Urinary bladder (tissue), 4 donors: ENCODE results near the gene VAMP5. TPM values are rescaled to one million over a fixed set of nuclear protein-coding genes. Genes with fewer than 3 reads are reported as not detected.
"Not testable (repeated sequence)": the region's sequence is repeated elsewhere in the genome, so short reads cannot be mapped to it uniquely, and the experiment has no call there.

Experiments used
- DNase-seq: peaks from one replicate; pipeline ENCODE4 v3.0.0-alpha.2; 2015; ENCODE audit errors: extremely low spot score
- H3K27ac ChIP-seq: one replicate; pipeline ENCODE4 v1.5.1; 2013; ENCODE audit warnings: low read depth, mild to moderate bottlenecking, moderate library complexity
- H3K36me3 ChIP-seq: one replicate; pipeline ENCODE4 v1.6.1; 2013; ENCODE audit warnings: mild to moderate bottlenecking, moderate library complexity; ENCODE audit not compliant: insufficient read depth
- H3K4me1 ChIP-seq: one replicate; pipeline ENCODE4 v1.6.1; 2013; ENCODE audit warnings: mild to moderate bottlenecking, moderate library complexity; ENCODE audit not compliant: insufficient read depth
- H3K4me3 ChIP-seq: one replicate; pipeline ENCODE4 v1.5.1; 2013; ENCODE audit warnings: low read depth, low read length
- WGBS: extraction: QIAGEN DNeasy Blood & Tissue Kit; methylation state at CpG from one replicate; pipeline ENCODE4 v1.1.7; 2013; 5-methylcytosine and 5-hydroxymethylcytosine counted together
- polyA plus RNA-seq: library from polyadenylated mRNA; stranded (reverse); fragments of 200-250 nt; gene quantifications from one replicate; pipeline ENCODE4 v1.2.3, GENCODE V29; 2013
- total RNA-seq: library from RNA; depleted of rRNA; stranded (reverse); fragments of >200 nt; gene quantifications from one replicate; pipeline ENCODE4 v1.2.3, GENCODE V29; 2014
- donor health status: healthy with polysubstance abuse.
- donor health status: healthy.

Gene VAMP5
- total and polyA plus RNA-seq, 2 donors: 8.0 to 157 TPM

GRCh38 chr2:85582492-85582891, 1.7 kb upstream of the VAMP5 start:
- H3K4me1 ChIP-seq: peaks cover 2% of the 10 kb centered on the region
- no peak overlapping the region for H3K4me3 ChIP-seq
- DNase-seq: no peak
- no peaks in the 10 kb centered on the region for H3K36me3 ChIP-seq
- no peak overlapping the region for H3K27ac ChIP-seq
- 80% methylated on average over 1 of the region's 1 CpG for WGBS

DNA sequence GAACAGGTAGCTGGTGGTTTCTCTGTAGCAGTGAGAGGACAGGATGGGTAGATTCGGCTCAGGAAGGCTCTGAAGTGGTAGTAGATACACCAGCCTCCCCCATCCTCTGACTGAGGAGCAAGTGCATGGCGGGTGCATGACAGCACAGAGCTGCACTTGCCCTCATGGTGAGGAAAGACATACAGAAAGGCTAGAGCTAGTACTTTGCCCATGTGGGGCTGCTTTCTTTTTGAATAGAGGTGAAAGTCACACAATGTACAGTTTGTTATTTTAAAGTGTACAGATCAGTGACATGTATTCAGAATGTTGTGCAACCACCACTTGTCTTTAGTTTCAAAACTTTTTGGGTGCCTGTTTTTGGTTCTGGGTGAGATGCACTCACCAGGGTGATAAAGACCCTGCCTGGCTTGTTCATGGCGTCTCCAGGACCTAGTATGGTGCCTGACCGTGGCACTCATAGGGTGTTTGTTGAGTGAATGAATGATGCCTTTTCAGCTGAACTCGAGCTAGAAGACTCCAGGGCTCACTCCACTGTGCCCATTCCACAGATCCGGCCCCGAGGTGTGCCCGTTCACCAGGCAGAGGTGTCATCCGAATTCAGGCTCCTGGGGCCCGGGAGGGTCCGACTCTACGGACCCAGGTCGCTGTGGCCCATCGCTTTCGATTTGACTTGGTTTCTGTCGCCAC, 421 bp upstream of the VAMP5 start:
- Histone ChIP-seq H3K4me1 (peaks cover 2% of the 10 kb centered on the region), H3K27ac (peak overlapping the region; percentile 81), H3K36me3 (no peaks in the 10 kb centered on the region), H3K4me3 (peak overlapping the region; percentile 65)
- WGBS: 26% methylated on average over 16 of the region's 16 CpGs
- no peak for DNase-seq

DNA sequence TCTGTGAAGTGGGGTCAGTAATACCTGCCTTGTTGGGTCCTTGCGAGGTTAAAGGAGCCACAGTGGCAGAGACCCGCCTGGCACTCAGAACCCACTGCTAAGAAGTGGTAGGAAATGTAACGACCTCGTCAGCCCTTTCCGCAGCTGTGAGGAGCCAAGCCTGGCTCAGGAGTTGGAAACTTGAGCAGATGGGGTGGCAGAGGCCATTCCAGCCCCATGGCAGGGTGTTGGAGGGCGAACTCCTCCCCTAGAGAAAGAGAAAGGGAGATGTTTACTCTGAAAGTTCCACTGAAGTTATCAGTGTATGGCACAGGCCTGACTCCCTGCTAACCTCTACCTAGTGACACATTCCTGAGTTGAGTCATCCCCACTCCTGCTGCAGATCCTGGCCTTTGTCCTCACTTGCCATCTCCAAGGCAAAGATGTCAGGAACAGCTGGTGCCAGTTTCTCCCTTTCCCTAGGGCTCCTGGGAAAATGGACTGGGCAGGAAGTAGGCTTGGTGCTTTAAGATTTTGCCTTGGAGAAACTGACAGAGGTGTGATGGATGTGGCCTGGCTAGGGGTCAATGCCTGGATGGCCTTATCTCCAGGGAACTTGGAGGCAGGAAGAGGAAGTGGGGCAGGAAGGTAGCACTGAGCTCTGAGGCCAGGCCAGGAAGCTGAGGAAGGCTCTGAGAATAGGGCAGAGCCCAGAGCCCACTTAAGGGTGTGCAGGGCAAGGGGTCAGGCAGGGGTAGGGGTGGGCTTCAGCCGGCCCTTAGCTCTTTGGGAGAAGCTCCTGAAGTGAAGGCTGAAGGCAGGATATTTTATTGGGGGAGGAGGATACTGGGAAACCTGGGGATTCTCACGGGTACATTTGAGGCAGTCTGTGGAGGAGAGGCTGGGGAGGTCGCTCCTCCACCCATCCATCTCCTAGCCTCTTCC, 888 bp downstream of the VAMP5 start:
- WGBS: 32% methylated on average over 9 of the region's 9 CpGs
- Histone ChIP-seq H3K27ac (peak overlapping the region; percentile 81), H3K36me3 (no peaks in the 10 kb centered on the region), H3K4me3 (peak overlapping the region; percentile 65), H3K4me1 (peaks cover 5% of the 10 kb centered on the region)
- DNase-seq: no peak

DNA sequence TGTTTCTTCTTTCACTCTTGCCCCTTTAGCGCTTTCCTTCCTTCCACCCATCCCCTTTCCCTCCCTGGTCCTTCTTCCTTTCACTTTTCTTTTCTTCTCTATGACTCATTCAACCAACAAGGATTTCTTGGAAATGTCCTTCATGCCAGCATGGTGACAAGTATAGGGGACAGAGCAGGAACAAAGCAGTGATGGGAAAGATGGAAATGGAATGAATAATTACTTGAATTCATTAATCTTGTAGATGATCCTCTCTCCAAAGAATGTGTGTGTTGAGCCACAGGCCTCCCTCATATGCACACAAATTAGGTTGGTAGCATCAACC, 1.5 kb downstream of the VAMP5 start:
- WGBS: 71% methylated on average over 1 of the region's 1 CpG
- Histone ChIP-seq H3K36me3 (no peaks in the 10 kb centered on the region), H3K4me3 (no peak overlapping the region)

DNA sequence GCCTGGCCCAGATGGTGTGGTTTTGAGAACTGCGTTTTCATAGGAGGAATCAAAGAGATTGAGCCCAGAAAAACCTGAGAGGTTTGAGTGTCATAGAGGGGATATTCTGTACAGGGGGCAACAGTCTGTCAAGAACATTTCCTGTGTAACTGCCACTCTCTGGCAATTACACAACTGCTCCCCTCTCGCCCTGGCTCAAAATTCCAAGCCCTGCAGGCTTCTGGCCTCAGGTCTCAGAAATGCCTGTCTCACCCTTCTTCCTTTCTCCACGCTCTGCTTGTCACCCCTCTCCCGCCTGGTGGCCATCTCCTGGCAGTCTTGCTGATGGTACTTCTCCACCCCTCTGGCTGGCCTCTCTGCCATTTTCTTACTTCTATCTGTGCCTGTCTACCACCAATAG, 4.0 kb downstream of the VAMP5 start:
- no peak for DNase-seq
- H3K27ac ChIP-seq: no peak overlapping the region
- H3K36me3 ChIP-seq: no peaks in the 10 kb centered on the region
- 78% methylated on average over 4 of the region's 4 CpGs for WGBS
- H3K4me3 ChIP-seq: no peak overlapping the region
- peaks cover 5% of the 10 kb centered on the region for H3K4me1 ChIP-seq

More for the DNA sequence above, 1.5 kb downstream of the VAMP5 start:
- no peak for DNase-seq
- H3K27ac ChIP-seq: peak overlapping the region; percentile 64
- peaks cover 5% of the 10 kb centered on the region for H3K4me1 ChIP-seq

DNA sequence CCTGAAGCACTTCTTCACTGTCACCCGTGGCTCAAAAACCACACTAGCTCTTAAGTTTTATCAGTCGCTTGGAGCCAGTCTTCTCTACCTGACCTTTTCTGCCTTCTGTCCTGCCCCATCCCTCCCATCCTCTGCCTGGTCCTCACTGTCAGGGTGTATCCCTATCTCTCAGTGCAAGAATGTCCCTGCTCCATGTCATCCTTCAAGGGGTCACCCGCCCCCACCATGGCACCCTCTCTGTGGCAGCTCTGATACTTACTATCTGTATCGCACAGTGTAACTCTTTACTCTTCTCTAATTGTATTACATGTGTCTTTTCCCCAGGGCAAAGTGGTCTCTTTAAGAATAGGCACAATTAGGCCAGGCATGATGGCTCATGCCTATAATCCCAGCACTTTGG, 4.4 kb downstream of the VAMP5 start:
- Histone ChIP-seq H3K4me1 (peaks cover 5% of the 10 kb centered on the region), H3K27ac (no peak overlapping the region), H3K4me3 (no peak overlapping the region), H3K36me3 (no peaks in the 10 kb centered on the region)
- 84% methylated on average over 4 of the region's 4 CpGs for WGBS
- DNase-seq: no peak

DNA sequence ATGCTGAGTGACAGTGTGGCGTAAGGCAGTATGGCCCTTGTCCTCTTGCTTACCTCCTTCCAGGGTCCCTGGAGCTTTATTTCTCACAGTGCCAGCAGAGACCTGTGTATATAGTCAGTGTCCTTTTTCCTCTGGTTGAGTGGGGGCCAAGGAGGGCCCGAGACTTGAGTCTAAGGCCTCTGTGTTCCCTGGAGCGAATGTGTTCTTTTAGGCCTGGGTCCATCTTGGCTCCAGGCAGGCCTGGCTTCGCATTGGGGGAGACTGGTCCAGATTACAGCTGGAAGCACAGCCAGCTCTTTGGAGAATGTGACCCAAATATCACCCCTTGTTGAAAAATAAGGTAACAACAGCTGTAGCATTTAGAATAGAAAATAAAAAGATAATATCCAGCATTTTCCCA, 5.0 kb downstream of the VAMP5 start:
- DNase-seq: no peak
- no peak overlapping the region for H3K4me3 ChIP-seq
- H3K36me3 ChIP-seq: no peaks in the 10 kb centered on the region
- H3K27ac ChIP-seq: peak overlapping the region; percentile 38
- WGBS: 69% methylated on average over 4 of the region's 4 CpGs
- peaks cover 5% of the 10 kb centered on the region for H3K4me1 ChIP-seq

GRCh38 chr2:85589982-85590791, 6.0 kb downstream of the VAMP5 start:
- peaks cover 5% of the 10 kb centered on the region for H3K4me1 ChIP-seq
- H3K27ac ChIP-seq: peak overlapping the region; percentile 66
- 56% methylated on average over 7 of the region's 7 CpGs for WGBS
- no peak overlapping the region for H3K4me3 ChIP-seq
- no peak for DNase-seq
- H3K36me3 ChIP-seq: no peaks in the 10 kb centered on the region

DNA sequence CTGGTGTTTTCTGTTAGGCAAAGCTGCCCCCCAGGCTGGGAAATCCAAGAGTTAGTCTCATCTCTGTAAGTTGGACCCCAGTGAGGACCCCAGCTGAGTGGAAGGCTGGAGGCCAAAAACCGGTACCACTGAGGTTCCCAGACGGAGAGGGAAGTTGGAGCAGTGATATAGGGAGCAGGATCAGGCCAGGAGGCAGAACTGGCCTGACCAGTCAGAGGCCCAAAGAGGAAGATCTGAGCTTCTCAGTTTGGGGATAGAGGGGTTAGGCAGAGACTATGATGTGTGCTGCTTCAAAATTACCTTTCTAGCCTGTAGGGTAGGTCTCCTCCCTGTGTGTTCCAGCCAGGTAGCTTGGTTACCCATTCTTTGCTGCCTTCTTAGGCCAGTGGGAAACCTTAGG, 6.7 kb downstream of the VAMP5 start:
- H3K4me1 ChIP-seq: peaks cover 5% of the 10 kb centered on the region

GRCh38 chr2:85591563-85591962, 7.3 kb downstream of the VAMP5 start:
- H3K27ac ChIP-seq: peak overlapping the region; percentile 38
- H3K36me3 ChIP-seq: no peaks in the 10 kb centered on the region
- no peak overlapping the region for H3K4me3 ChIP-seq
- DNase-seq: no peak
- WGBS: 78% methylated on average over 12 of the region's 12 CpGs
- peaks cover 5% of the 10 kb centered on the region for H3K4me1 ChIP-seq

More for the DNA sequence above, 6.7 kb downstream of the VAMP5 start:
- no peak for DNase-seq
- WGBS: 83% methylated on average over 2 of the region's 2 CpGs
- Histone ChIP-seq H3K36me3 (no peaks in the 10 kb centered on the region), H3K4me3 (no peak overlapping the region), H3K27ac (peak overlapping the region; percentile 12)

- not testable (repeated sequence) for DNase-seq, H3K27ac ChIP-seq, H3K36me3 ChIP-seq, H3K4me3 ChIP-seq, H3K4me1 ChIP-seq
- 92% methylated on average over 9 of the region's 9 CpGs for WGBS
These were observed 8.1 kb downstream of the VAMP5 start for GRCh38 chr2:85592299-85592698.

DNA sequence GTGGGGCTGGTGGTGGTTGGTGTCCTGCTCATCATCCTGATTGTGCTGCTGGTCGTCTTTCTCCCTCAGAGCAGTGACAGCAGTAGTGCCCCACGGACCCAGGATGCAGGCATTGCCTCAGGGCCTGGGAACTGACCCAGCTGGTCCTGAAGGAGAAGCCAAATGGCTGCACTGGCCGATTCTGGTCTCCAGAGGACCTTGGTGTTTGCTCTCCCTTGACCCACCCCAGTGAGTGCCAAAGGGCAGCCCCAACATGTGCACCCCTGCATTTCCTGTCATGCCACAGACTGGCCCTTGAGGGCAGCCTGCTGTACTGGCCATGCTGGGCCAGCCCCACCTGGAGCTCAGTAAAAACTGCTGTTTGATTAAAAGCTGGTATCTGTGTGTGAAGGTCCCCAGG, 8.8 kb downstream of the VAMP5 start:
- H3K4me3 ChIP-seq: no peak overlapping the region
- WGBS: 67% methylated on average over 3 of the region's 3 CpGs
- peaks cover 5% of the 10 kb centered on the region for H3K4me1 ChIP-seq
- H3K36me3 ChIP-seq: no peaks in the 10 kb centered on the region
- H3K27ac ChIP-seq: no peak overlapping the region
- no peak for DNase-seq

DNA sequence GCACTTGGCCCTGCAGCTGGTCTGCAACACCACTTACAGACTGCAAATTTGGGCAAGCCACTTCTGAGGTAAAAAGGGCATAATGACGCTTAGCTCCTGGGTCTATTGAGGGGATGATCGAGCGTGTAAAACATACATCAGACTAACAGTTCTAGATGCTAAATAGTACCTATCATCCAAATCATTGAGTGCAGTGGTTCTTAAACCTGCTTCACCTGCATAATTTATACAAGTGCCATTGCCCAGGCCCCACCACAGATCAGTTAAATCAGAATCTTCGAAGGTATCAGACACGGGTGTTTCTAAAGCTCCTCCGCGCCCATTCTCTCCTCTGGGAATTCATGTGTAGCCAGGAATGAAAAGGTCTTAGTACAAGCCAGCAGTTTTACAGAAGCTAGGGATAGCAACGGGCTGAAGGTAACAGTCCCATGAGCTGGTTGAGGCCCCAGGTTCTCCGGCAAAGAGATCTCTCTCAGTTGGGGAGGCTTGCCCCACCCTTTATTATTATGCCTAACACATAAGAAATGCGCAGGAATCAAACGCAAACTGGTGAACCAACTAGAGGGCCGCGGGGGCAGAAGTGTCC, 10.6 kb downstream of the VAMP5 start:
- 19% methylated on average over 13 of the region's 13 CpGs for WGBS
- DNase-seq: no peak
- H3K4me1 ChIP-seq: peaks cover 3% of the 10 kb centered on the region

More for the DNA sequence above, 10.6 kb downstream of the VAMP5 start:
- H3K36me3 ChIP-seq: no peaks in the 10 kb centered on the region
- H3K4me3 ChIP-seq: peak overlapping the region; percentile 36
- peak overlapping the region; percentile 64 for H3K27ac ChIP-seq
